GM04504 (cell line): Measurements from ENCODE around the gene PCDHGA5.
"Not testable (repeated sequence)": the region's sequence is repeated elsewhere in the genome, so short reads cannot be mapped to it uniquely, and the experiment has no call there.

Experiments
- DNase-seq: peaks from one replicate; pipeline ENCODE4 v3.0.0-alpha.2; 2012; ENCODE audit warnings: low read depth

PCDHGA5 gene

GRCh38 chr5:141363952-141364660 is at the start of gene PCDHGA5:
TSS of gene PCDHGA5 (plus strand) at chr5:141364162. CDS start at chr5:141364331, 169 bp downstream.
- no peak for DNase-seq

GRCh38 chr5:141316963-141317362 is 47.0 kb upstream of the PCDHGA5 start:
- DNase-seq: not testable (repeated sequence)

GRCh38 chr5:141319202-141319601 is 44.8 kb upstream of the PCDHGA5 start:
- no peak for DNase-seq

GRCh38 chr5:141319699-141320098 is 44.3 kb upstream of the PCDHGA5 start:
- DNase-seq: no peak

- DNase-seq: peak; percentile 87
These were observed 43.5 kb upstream of the PCDHGA5 start, which contains the start of gene TAF7 for GRCh38 chr5:141320225-141321169. TSS of gene TAF7 (minus strand) at chr5:141320784. CDS start at chr5:141320044, 740 bp downstream.

- DNase-seq: no peak
These were observed 41.7 kb upstream of the PCDHGA5 start for GRCh38 chr5:141322261-141322660.

- peak; percentile 52 for DNase-seq
These were observed 37.7 kb upstream of the PCDHGA5 start for GRCh38 chr5:141326088-141326854.

- DNase-seq: no peak
These were observed 35.7 kb upstream of the PCDHGA5 start for GRCh38 chr5:141328231-141328630.

GRCh38 chr5:141330299-141331080 is 33.5 kb upstream of the PCDHGA5 start, which contains the start of gene PCDHGA1:
TSS of gene PCDHGA1 (plus strand) at chr5:141330514.
- no peak for DNase-seq

GRCh38 chr5:141332571-141332970 is 31.4 kb upstream of the PCDHGA5 start:
- DNase-seq: not testable (repeated sequence)

- DNase-seq: no peak
These were observed 25.2 kb upstream of the PCDHGA5 start, which contains the start of gene PCDHGA2 for GRCh38 chr5:141338538-141339306. TSS of gene PCDHGA2 (plus strand) at chr5:141338760.

- not testable (repeated sequence) for DNase-seq
These were observed 23.1 kb upstream of the PCDHGA5 start for GRCh38 chr5:141340781-141341354.

- no peak for DNase-seq
These were observed 21.2 kb upstream of the PCDHGA5 start for GRCh38 chr5:141342773-141343172.

- DNase-seq: no peak
These were observed 20.6 kb upstream of the PCDHGA5 start, which contains the start of gene PCDHGA3 for GRCh38 chr5:141343242-141343952. TSS of gene PCDHGA3 (plus strand) at chr5:141343829. CDS start at chr5:141344034, 205 bp downstream.

GRCh38 chr5:141343953-141344463 is 20.0 kb upstream of the PCDHGA5 start:
- DNase-seq: no peak

- DNase-seq: no peak
These were observed 18.6 kb upstream of the PCDHGA5 start for GRCh38 chr5:141345327-141345726.

GRCh38 chr5:141346017-141346416 is 17.9 kb upstream of the PCDHGA5 start:
- not testable (repeated sequence) for DNase-seq

GRCh38 chr5:141349917-141350619 is 13.9 kb upstream of the PCDHGA5 start, which contains the start of gene PCDHGB1:
TSS of gene PCDHGB1 (plus strand) at chr5:141350099. CDS start at chr5:141350261, 162 bp downstream.
- peak; percentile 42 for DNase-seq
